Measurements from ENCODE around the gene CCT5.

CCT5 gene

GRCh38 chr5:10264604-10265003 lies 14.5 kb downstream of the CCT5 start:
- TF ChIP-seq ZFP3 (CRISPR knock-in tag; IDR thresholded peaks at IDR 0.05) (no peak), ISL1 (CRISPR knock-in tag; IDR thresholded peaks at IDR 0.05) (peak; percentile 46)
- no peak for ATAC-seq

GRCh38 chr5:10265245-10266109 lies 15.4 kb downstream of the CCT5 start:
- ATAC-seq = no peak
- no peak for TF ChIP-seq SNAI2 (CRISPR knock-in tag; IDR thresholded peaks at IDR 0.05)

- TF ChIP-seq BACH2 (CRISPR knock-in tag; IDR thresholded peaks at IDR 0.05; ENCODE audit: borderline replicate concordance) = no peak
- TF ChIP-seq OSR1 (CRISPR knock-in tag; IDR thresholded peaks at IDR 0.05) = no peak
- TF ChIP-seq TCF4 (CRISPR knock-in tag; IDR thresholded peaks at IDR 0.05; ENCODE audit: borderline replicate concordance) = no peak
- TF ChIP-seq TOX (CRISPR knock-in tag; IDR thresholded peaks at IDR 0.05; ENCODE audit: borderline replicate concordance) = no peak
- no peak for TF ChIP-seq GLIS3 (CRISPR knock-in tag; IDR thresholded peaks at IDR 0.05)
- TF ChIP-seq ZC3H10 (CRISPR knock-in tag; IDR thresholded peaks at IDR 0.05) = no peak
- TF ChIP-seq ISL1 (CRISPR knock-in tag; IDR thresholded peaks at IDR 0.05) = no peak
- no peak for TF ChIP-seq ZNF8 (CRISPR knock-in tag; IDR thresholded peaks at IDR 0.05)
- TF ChIP-seq ESRRG (CRISPR knock-in tag; IDR thresholded peaks at IDR 0.05) = no peak
- no peak for ATAC-seq
Observed at GRCh38 chr5:10266137-10266536, 16.1 kb downstream of the CCT5 start.

- no peak; the same call in 2 of the 3 replicates for ATAC-seq
- TF ChIP-seq ARNTL (CRISPR knock-in tag; IDR thresholded peaks at IDR 0.05; ENCODE audit: borderline replicate concordance, low read depth) (no peak), POU6F1 (CRISPR knock-in tag; IDR thresholded peaks at IDR 0.05; ENCODE audit: borderline replicate concordance, low read depth) (no peak), BACH2 (CRISPR knock-in tag; IDR thresholded peaks at IDR 0.05; ENCODE audit: borderline replicate concordance) (no peak), ZFP3 (CRISPR knock-in tag; IDR thresholded peaks at IDR 0.05) (no peak), ESRRG (CRISPR knock-in tag; IDR thresholded peaks at IDR 0.05) (no peak), PPARA (CRISPR knock-in tag; IDR thresholded peaks at IDR 0.05; ENCODE audit: borderline replicate concordance) (no peak), TCF4 (CRISPR knock-in tag; IDR thresholded peaks at IDR 0.05; ENCODE audit: borderline replicate concordance) (no peak), ZC3H10 (CRISPR knock-in tag; IDR thresholded peaks at IDR 0.05) (no peak), ZFP30 (CRISPR knock-in tag; IDR thresholded peaks at IDR 0.05) (no peak), CREB5 (CRISPR knock-in tag; IDR thresholded peaks at IDR 0.05; ENCODE audit: low read depth) (no peak), CSRNP3 (CRISPR knock-in tag; IDR thresholded peaks at IDR 0.05) (no peak), SNAI2 (CRISPR knock-in tag; IDR thresholded peaks at IDR 0.05) (no peak), TSHZ2 (CRISPR knock-in tag; IDR thresholded peaks at IDR 0.05) (no peak), CSDC2 (CRISPR knock-in tag; IDR thresholded peaks at IDR 0.05) (no peak), ZNF565 (CRISPR knock-in tag; conservative IDR thresholded peaks at IDR 0.05; ENCODE audit: low read depth) (no peak)
Observed at GRCh38 chr5:10266839-10267238, 16.8 kb downstream of the CCT5 start.

All from SK-N-SH treated with all-trans-retinoic acid at 6 μM for 48 hours (cell line).